Measurements from ENCODE around the gene ACBD7.
A peak's percentile ranks its signal among the peaks of the same experiment; 100 is the strongest.

ACBD7 gene

DNA sequence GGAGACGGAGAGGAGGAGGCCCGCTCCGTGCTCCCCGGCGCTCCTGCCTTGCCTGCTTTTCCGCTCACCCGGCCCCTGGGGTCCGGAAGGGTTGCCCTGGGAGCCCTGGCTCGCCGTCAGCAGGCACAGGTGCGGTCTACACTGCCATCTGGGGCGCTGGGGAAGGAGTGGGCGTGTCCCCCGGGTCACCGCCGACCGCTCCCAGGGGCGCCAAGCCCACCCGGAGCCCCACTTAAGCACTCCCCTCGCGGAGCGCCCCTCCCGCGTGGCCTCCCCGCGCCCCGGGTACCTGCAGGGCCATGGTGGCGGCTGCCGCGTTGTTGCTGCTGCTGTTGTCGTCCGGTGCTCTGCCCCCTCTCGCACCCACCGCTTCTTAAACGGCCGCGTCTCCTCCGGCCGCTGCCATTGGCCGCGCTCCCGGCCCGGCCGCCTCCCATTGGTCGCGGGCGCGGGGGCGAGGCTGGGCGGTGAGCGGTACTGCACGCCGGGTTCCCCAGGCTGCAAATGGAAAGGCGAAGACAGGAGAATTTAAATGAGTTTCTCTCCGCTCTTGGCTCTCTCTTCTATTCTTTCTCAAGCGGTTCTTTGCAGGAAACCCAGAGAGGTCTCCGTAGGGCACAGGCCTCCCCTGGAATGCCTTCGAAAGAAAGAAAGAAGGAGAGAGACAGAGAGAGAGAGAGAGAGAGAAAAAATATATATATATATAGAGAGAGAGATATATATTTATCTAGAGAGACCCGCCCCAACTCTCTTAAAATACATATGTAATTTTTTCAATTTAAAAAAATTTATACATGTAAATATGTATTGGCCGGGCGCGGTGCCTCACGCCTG is at the start of gene ACBD7:
ACBD7 (minus strand) TSS at position 349 of the 834 bp plus-strand sequence; CDS start at position 301, 48 bp downstream.
- DNase-seq (ENCODE audit: low read depth): peak; percentile 82

DNA sequence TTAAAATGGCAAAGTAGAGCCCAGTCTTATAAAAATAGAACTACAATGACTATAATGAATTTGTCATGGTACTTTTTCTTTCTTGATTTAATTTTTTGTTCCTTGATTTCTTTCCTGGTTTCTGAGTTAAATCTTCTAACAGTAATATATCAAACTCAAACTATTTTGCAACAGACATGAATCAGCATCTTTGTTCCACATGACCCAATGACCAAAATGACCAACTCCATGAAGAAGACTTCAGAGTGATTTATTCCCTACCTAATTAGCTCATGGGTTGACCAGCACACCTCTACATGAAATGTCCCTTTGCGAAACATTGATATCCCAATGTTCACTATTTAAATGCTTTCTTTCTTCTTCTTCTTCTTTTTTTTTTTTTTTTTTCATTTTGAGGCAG is 49.1 kb upstream of the ACBD7 start:
- peak; percentile 20 for DNase-seq (ENCODE audit: low read depth)

DNA sequence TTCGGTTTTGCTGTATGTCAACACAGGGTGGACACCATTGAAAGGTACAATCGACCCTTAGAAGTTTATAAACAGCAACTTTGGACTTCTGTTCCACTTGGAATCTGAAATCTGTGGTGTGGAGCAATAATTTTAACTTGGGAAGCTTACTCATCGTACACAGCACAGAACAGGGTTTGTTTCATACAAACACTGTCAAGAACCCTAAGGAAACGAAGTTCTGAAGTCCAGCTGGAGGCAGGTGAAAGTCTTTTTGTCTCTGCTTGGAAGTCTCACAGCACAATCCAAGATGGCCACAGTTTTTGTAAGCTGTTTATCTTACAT is 48.4 kb upstream of the ACBD7 start:
- no peak for DNase-seq (ENCODE audit: low read depth)

DNA sequence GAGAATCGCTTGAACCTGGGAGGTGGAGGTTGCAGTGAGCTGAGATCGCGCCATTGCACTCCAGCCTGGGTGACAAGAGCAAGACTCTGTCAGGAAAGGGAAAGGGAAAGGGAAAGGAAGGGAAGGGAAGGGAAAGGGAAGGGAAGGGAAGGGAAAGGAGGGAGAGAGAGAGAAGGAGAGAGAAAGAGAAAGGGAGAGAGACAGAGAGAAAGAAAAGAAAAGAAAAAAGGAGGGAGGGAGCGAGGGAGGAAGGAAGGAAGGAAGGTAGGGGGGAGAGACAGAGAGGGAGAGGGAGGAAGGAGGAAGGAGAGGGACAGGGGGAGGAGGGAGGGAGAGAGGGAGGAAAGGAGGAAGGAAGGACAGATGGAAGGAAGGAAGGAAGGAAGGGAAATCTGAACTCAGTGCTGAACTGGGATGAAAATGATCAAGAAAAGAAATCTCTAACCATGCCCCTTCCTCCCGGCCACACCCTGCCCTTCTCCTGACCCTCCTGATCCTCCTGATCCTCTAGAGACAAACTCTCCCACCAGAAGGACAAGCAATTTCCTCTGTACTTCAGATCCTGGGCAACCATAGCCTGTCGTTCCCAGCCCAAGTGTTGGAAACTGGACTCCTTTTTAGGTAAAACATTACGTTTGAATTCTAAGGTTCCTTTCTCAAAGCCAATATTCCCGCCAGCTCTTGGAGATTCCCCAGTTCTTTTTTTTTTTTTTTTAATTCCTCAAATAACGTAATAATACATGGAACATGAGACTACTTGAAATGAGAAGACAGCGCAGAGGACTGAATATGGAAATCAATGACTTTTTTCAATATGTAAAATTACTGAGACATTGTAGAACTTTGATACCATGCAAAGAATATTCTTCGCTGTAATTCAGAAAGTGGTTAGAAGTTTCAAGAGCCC is 47.8 kb upstream of the ACBD7 start:
- DNase-seq (ENCODE audit: low read depth): no peak

DNA sequence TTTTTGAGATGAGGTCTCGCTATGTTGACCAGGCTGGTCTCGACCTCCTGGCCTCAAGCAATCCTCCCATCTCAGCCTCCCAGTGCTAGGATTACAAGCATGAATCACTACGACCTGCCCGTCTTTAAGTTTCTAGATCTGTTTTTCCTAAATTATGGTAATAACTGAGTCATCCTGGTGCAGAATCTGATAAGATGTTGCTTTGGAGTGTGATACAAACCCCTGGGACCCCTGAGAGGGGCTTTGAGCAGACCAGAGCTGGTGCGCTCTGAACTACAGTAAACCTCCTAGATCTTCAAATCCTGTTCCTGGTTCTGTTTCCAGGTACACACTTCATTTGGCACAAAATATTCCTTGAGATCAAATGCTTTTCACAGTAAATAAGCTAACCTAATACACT is 42.8 kb upstream of the ACBD7 start:
- DNase-seq (ENCODE audit: low read depth): no peak

DNA sequence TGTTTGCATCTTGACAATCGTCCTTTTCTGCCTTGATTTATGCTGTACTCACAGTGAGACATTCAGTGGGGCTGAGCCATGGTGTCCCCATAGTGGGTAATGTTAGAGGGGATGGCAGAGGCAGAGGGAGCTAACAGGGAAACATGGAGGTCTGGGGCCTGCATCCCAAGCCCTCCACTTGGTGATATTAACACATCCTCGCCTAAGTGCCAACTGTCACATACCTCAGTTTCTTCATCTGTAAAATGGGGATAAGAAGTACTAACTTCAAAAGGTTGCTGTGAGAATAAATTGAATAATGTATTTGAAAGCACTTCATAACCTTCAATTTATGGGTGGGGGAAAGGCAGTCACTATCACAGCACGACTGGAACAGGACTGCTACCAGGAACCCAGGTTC is 36.3 kb upstream of the ACBD7 start:
- no peak for DNase-seq (ENCODE audit: low read depth)

DNA sequence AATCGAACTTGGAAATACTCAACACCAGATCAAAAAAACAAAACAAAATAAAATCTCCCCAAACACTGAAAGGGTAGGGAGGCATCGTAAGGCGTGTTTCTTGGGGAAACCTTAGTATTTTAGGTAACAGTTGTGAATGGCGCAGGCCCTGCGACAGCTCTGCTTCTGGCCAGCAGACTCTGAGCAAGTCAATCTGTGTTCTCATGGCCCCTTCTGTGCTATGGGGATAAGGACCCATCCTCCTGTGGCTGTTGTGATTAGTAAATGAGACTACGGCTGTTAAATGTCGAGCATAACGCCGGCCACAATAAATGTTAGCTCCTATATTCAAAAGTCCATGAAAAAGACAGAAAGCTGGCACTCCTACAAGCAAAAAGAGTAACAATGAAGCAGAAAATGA is 35.6 kb upstream of the ACBD7 start:
- no peak for DNase-seq (ENCODE audit: low read depth)

DNA sequence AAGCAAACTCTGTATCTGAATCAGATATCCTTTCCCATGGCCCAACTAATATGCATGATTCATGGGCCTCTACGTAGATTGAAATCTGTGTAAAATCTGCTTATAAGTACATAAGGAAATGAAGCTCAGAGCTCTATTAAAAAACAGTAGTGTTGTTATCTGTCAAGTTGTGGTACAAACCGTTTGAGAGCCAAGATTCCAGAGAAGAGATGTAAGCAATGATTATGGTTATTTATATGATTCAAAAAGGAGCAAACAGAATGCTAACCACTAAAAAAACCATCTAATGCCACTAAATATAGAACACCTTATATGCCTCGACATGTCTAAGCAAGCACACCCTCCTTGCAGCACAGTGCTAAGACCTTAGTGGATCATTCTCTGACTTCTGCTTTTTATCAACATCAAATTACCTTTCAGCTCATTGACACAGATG is 35.2 kb upstream of the ACBD7 start:
- peak; percentile 92 for DNase-seq (ENCODE audit: low read depth)

DNA sequence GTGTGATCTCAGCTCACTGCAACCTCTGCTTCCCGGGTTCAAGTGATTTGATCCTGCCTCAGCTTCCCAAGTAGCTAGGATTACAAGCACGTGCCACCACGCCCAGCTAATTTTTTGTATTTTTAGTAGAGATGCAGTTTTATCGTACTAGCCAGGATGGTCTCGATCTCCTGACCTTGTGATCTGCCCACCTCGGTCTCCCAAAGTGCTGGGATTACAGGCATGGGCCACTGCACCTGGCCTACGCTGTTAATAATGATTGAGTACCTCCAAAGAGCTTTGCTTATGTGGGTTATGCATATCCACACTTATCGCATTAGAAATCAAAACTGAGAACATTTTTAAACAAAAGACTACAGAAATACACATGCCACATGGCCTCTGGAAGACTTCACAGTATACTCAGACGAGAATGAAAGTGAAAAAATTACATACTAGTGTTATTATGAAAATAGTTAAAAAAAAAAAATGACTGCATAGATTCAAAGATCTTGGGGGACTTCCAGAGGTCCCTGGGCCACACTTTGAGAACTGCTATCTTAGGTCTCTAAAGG is 34.0 kb upstream of the ACBD7 start:
- no peak for DNase-seq (ENCODE audit: low read depth)

DNA sequence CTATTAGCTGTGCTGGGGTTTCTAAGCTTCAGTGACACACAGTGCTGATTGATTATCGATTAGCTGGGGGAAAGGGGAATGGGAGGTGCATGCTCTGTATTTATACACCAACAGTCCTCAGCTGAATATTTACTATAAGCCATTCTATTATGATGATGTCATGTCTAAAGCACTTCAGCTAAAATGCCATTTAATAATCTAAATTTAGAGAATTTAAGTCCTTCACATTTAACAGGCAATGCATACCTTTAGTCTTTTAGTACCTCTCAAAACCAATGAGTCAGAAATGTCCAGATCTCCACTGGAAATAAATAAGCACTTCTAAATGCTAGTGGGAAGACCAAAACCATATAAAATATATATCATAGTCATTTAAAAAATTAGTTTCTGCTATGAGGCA is 33.1 kb upstream of the ACBD7 start:
- DNase-seq (ENCODE audit: low read depth): peak; percentile 65

DNA sequence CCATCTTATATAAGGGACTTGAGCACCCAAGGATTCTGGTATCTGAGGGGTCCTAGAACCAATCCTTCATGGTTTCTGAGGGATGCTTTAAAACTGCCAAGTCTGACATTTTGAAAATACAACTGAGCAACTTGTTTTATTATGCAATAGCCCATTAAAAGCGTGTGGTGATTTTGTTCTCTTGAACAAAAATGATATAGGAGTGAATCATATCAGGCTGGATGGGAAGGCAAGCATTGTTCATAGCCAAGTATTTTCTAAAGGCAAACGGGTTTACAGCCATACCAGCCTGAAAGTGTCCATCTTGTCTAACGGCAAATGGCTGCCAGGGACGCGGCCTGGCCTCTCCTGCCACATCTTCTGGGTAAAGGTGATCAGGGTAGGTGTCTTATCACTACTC is 31.9 kb upstream of the ACBD7 start:
- peak; percentile 84 for DNase-seq (ENCODE audit: low read depth)

DNA sequence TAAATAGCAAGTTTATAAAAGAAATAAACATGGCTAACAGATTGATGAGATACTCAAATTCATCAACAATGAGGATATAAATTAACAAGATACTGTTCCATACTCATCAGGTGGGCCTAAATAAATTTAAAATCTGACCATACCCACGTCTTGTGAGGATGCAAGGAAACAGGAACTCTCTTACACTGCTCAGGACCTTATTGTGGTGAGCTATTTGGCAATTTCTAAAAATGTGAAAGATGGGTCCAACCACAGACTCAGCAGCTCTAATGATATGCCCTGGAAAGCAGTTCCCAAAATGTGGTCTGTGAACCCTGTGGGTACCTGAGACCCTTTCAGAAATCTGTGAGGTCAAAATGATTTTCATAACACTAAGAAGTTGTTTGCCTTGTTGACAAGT is 30.0 kb upstream of the ACBD7 start:
- DNase-seq (ENCODE audit: low read depth): no peak

DNA sequence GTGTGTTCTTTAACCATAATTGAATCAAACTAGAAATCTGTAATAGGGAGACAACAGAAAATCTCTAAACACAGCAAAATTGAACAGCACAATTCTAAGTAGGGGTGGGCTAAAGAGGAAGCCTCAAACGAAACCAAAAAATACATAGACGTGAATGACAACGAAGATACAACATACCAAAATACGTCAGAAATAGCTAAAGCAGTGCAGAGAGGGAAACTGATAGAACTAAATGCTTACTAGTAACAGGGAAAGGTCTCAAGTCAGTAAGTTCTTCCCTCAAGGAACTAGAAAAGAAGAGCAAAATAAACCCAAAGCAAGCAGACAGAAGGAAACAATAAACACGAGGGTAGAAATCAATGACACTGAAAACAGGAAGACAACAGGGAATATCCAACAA is 27.6 kb upstream of the ACBD7 start:
- no peak for DNase-seq (ENCODE audit: low read depth)

DNA sequence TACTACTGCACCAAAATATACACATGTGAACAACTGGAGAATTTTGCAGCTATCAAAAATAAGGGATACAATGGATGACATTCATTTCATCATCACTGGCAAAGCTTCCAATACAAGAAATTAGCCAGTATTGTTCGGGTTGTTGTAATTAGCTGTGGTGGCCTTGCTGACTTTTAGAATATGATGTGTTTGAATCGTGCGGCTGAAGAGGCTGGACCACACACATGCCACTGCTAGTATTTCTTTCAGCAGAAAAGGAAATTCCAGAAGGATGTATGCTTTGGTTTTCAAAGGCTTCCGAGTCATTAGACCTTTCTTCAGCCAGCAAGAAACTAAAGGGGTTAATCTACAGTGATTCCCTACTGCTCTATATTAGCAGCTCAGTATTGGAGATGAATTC is 25.2 kb upstream of the ACBD7 start:
- DNase-seq (ENCODE audit: low read depth): peak; percentile 51

DNA sequence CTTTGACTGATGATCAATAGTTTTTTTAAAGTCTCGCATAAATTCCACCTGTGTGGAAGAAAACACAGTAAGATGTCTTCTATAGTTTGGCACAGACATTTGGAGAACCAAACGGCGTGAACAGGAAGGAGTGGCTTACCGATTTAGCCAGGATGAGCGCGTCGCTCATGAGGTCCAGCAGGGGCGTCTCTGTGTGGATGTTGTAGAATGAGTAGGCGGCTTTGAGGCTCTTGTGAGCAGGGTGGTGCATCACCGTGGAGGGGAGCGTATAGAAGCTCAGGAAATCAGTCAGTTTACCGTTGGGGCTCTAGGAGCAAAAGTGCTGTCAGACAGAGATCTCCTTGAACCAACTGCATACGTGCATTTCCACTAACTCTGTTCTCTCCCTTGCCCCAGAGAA is 24.1 kb upstream of the ACBD7 start:
- DNase-seq (ENCODE audit: low read depth): no peak

DNA sequence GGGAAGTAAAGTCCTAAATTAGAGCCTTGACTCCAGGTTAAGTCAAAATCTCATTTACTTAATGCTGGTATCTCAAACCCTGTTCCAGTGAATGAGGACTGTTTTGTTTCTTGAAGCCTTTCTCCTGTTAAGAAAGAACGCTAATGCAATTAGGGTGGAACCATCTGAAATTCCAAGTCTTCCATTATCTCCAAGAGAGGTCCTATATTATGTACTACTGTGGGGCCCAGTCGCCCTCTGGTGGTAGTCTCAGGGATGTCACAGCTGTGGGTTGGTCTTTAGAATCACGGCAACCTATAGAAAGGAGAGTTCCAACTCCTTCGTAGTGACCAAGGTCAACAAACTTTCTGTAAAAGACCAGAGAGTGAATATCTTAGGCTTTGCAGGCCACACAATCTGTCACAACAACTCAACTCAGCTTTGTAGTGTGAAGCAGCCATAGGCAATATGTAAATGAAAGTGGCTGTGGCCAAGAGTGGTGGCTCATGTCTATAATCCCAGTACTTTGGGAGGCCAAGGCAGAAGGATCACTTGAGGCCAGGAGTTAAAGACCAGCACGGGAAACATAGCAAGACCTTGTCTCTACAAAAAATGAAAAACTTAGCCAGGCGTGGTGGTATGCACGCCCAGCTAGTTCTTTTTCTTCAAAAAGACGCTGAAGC is 17.9 kb upstream of the ACBD7 start:
- peak; percentile 80 for DNase-seq (ENCODE audit: low read depth)

DNA sequence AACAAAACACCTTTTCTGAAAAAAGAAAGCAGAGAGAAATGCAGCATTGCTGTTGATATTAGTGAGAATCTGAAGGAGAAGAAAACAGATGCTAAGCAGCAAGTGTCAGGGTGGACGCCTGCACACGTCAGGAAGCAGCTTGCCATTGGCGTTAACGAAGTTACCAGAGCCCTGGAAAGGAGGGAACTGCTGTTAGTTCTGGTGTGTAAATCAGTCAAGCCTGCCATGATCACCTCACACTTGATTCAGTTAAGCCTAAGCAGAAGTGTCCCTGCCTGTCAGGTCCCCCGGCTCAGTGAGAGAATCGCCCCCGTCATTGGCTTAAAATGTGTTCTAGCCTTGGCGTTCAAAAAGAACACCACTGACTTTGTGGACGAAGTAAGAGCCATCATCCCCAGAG is 14.9 kb upstream of the ACBD7 start:
- no peak for DNase-seq (ENCODE audit: low read depth)

DNA sequence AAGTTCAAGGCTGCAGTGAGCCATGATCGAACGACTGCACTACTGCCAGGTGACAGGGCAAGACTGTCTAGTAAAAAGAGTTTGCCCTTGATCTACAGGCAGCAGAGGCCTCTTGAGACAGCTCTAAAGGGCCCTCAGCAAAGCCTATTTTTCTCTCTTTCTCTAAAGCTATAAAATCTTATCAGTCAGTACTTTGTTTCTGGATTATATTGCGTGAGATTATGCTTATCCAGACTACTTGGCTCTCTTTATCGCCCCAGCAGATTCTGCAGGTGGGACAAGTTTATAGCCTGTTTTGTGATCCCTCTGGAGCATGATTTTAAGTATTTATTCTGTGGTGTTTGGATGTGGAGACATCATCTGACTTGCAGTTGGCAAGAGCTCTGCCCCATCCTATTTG is 11.3 kb upstream of the ACBD7 start:
- no peak for DNase-seq (ENCODE audit: low read depth)

DNA sequence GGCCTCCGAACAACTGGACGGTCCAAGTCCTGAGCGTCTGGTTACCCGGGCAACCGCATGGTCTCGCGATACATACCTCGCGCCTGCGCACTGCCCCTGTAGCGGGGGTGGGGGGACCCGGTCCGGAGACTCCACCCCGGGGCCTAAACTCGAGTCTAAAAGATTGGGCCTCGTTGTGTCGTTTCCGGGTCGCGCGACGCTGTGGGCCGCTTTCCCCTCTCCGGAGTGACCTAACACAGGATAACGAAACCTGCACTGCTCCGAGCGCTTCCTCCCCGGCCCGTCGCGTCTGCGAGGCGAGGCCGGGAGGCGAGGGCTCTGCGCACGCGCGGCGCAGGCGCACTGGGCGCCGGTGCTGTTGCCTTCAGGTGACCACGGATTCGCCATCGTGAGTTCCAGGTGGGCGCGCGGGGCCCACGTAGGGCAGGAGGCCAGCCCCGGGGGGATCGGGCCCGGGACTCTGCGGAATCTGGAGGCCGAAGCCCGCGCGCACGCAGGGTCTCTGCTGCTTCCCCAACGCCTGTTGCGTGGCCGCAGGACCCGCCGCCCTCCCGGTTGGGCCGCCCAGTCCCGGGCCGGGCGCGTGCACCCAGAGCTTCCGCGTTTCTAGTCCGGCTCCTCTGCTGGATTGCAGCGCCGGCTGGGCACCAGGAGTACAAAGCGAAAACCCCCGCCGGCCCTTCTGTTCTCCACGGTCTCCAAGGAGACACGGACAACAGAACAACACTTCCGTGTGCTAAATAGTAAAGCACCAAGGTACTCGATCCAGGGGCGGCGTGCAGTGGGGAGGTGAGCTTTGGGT is 8.6 kb upstream of the ACBD7 start, which contains the start of gene RPP38:
RPP38 (plus strand) TSS at position 345 of the 802 bp plus-strand sequence. CDS start 5,960 bp downstream, outside the sequence.
- peak; percentile 96 for DNase-seq (ENCODE audit: low read depth)

DNA sequence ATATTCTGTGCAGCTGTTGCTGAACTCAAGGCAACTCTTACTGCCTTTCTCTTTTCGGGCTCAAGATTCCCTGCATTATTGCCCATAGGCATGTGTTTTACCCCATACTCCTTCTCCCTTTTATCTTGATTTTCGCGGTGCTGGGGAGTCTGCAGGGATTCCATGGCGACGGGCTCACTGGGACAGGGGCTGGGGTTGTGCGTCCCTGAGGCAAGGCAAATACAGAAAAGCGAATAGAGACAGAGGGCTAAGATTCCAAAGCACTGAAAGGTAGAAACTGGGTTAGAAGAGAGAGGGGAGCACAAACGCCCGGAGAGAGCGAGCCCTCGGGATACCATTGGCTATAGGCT is 8.1 kb upstream of the ACBD7 start:
- DNase-seq (ENCODE audit: low read depth): no peak

DNA sequence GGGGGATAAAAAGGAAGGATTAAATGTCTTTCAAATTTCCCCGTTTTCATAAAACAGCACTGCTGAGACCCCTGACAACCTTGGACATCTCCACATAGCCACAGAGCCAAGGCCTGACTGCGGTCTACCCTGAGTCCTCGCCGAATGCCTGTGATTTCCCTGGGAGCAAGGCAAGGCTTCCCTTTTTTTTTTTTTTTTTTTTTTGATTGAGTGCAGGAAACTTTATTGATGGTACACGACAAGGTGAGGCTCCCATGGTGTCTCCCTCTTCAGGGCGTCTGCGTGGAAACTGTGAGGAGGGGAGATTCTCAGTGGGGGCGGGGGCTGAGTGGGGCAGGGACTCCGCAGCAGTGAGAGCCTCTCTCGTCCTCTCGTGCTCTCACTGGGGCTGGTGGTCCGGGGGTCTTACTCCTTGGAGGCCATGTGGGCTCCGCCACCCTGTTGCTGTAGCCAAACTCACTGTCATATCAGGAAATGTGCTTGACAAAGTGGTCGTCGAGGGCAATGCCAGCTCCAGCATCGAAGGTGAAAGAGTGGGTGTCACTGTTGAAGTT is 4.4 kb upstream of the ACBD7 start:
- no peak for DNase-seq (ENCODE audit: low read depth)

Measured in EH (cell line).